Astrocyte (in vitro differentiated cells and primary cell): ENCODE measurements around the gene PRDM2. TPM values are rescaled to one million over a fixed set of nuclear protein-coding genes. Genes with fewer than 3 reads are reported as not detected.

Experiments used
- DNase-seq: peaks from one replicate; pipeline ENCODE4 v3.0.0-alpha.2; 2010; ENCODE audit warnings: low read depth
- FAIRE-seq: peaks from 2 replicates; lab custom pipeline; 2011; peaks lifted over from hg19 to GRCh38; lab: Jason Lieb, UNC
- H2AFZ ChIP-seq: 2 replicates; pipeline ENCODE4 v1.6.0; 2012; ENCODE audit warnings: low read depth, low read length, inconsistent platforms
- H3K27ac ChIP-seq: 2 replicates; pipeline ENCODE4 v1.5.1; 2011; ENCODE audit warnings: low read depth, low read length, inconsistent platforms
- H3K27me3 ChIP-seq: 2 replicates; pipeline ENCODE4 v1.6.0; 2011; ENCODE audit warnings: low read length, inconsistent platforms; ENCODE audit not compliant: insufficient read depth
- H3K36me3 ChIP-seq: 2 replicates; pipeline ENCODE4 v1.5.1; 2011; ENCODE audit warnings: low read length, inconsistent platforms; ENCODE audit not compliant: insufficient read depth
- H3K4me1 ChIP-seq: 2 replicates; pipeline ENCODE4 v1.5.1; 2011; ENCODE audit warnings: low read length, inconsistent platforms; ENCODE audit not compliant: insufficient read depth
- H3K4me2 ChIP-seq: 2 replicates; pipeline ENCODE4 v1.6.0; 2012; ENCODE audit warnings: low read length, inconsistent platforms
- H3K4me3 ChIP-seq: 2 replicates; pipeline ENCODE4 v1.5.1; 2011; ENCODE audit warnings: low read depth, mild to moderate bottlenecking, low read length, inconsistent platforms; ENCODE audit not compliant: insufficient read depth
- H3K79me2 ChIP-seq: 2 replicates; pipeline ENCODE4 v1.6.0; 2012; ENCODE audit warnings: mild to moderate bottlenecking, low read length, inconsistent platforms; ENCODE audit not compliant: insufficient read depth
- H3K9ac ChIP-seq: 2 replicates; pipeline ENCODE4 v1.6.0; 2012; ENCODE audit warnings: mild to moderate bottlenecking, low read length, inconsistent platforms
- H3K9me3 ChIP-seq: 2 replicates; pipeline ENCODE4 v1.5.1; 2012; ENCODE audit warnings: low read depth, mild to moderate bottlenecking, low read length, inconsistent platforms; ENCODE audit not compliant: insufficient read depth
- H4K20me1 ChIP-seq: 2 replicates; pipeline ENCODE4 v1.6.0; 2012; ENCODE audit warnings: low read length, inconsistent platforms; ENCODE audit not compliant: insufficient read depth
- H3K27ac Mint-ChIP-seq: one replicate; pipeline ENCODE4 v1.8.0; 2021; ENCODE audit warnings: mild to moderate bottlenecking, mixed read lengths; ENCODE audit not compliant: unreplicated experiment
- H3K27me3 Mint-ChIP-seq: one replicate; pipeline ENCODE4 v1.8.0; 2021; ENCODE audit warnings: low read depth, mixed read lengths; ENCODE audit not compliant: unreplicated experiment
- H3K36me3 Mint-ChIP-seq: one replicate; pipeline ENCODE4 v1.8.0; 2021; ENCODE audit warnings: low read depth, mixed read lengths; ENCODE audit not compliant: unreplicated experiment
- H3K4me1 Mint-ChIP-seq: one replicate; pipeline ENCODE4 v1.8.0; 2021; ENCODE audit warnings: low read depth, mixed read lengths; ENCODE audit not compliant: unreplicated experiment
- H3K4me3 Mint-ChIP-seq: one replicate; pipeline ENCODE4 v1.8.0; 2021; ENCODE audit warnings: mild to moderate bottlenecking, moderate library complexity, mixed read lengths; ENCODE audit not compliant: unreplicated experiment
- H3K9me3 Mint-ChIP-seq: one replicate; pipeline ENCODE4 v1.8.0; 2021; ENCODE audit warnings: mild to moderate bottlenecking, mixed read lengths; ENCODE audit not compliant: unreplicated experiment
- EZH2 ChIP-seq: IDR thresholded peaks from 2 replicates; pipeline ENCODE4 v1.6.1; 2012; ENCODE audit warnings: mild to moderate bottlenecking, low read length, inconsistent platforms; ENCODE audit not compliant: insufficient read depth
- total RNA-seq: library from RNA; stranded (reverse); gene quantifications from 2 replicates; pipeline ENCODE4 v1.2.1, GENCODE V29; 2021
- TF ChIP-seq, protein P1 (sequence below): IDR thresholded peaks from 2 replicates; pipeline ENCODE4 v1.5.1; 2011; ENCODE audit warnings: low read depth, mild to moderate bottlenecking, inconsistent platforms, low read length, moderate library complexity; ENCODE audit not compliant: insufficient read depth

Gene PRDM2
- total RNA-seq, 1 donor from 2014 or later = 49.0 TPM

DNA sequence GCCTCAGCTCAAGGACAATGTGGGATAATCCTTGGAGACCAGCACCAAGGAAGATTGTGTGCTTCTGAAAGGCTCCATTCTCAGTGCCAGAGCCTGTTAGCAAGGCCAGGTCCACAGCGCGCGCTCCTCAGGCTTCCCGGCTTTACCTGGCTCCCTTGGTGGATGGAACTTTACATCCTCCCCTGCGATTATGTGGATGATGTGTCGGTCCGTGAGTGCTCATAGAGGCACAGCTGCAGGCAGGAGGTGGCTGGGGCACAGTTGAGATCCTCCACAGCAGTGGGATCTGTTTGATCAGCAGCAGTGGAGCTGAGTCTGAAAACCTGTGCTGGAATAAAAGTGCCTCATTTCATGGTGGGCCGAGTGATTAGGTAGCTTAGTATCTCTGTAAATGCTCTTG is 62.7 kb downstream of the PRDM2 start:
- no peak overlapping the region for H3K9ac ChIP-seq
- H3K9me3 Mint-ChIP-seq = no peaks in the 10 kb centered on the region
- peaks cover 99% of the 10 kb centered on the region for H3K79me2 ChIP-seq
- H3K27ac Mint-ChIP-seq = peak overlapping the region; percentile 12
- H3K4me3 Mint-ChIP-seq = no peak overlapping the region
- DNase-seq = no peak
- no peak overlapping the region for H3K4me3 ChIP-seq
- TF ChIP-seq, protein P1, sequence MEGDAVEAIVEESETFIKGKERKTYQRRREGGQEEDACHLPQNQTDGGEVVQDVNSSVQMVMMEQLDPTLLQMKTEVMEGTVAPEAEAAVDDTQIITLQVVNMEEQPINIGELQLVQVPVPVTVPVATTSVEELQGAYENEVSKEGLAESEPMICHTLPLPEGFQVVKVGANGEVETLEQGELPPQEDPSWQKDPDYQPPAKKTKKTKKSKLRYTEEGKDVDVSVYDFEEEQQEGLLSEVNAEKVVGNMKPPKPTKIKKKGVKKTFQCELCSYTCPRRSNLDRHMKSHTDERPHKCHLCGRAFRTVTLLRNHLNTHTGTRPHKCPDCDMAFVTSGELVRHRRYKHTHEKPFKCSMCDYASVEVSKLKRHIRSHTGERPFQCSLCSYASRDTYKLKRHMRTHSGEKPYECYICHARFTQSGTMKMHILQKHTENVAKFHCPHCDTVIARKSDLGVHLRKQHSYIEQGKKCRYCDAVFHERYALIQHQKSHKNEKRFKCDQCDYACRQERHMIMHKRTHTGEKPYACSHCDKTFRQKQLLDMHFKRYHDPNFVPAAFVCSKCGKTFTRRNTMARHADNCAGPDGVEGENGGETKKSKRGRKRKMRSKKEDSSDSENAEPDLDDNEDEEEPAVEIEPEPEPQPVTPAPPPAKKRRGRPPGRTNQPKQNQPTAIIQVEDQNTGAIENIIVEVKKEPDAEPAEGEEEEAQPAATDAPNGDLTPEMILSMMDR = no peak
- no peak for TF ChIP-seq EZH2
- no peak for FAIRE-seq
- no peaks in the 10 kb centered on the region for H3K36me3 ChIP-seq
- H3K27me3 ChIP-seq = no peaks in the 10 kb centered on the region
- peaks cover 41% of the 10 kb centered on the region for H3K4me1 Mint-ChIP-seq
- H3K36me3 Mint-ChIP-seq = no peaks in the 10 kb centered on the region
- H3K4me1 ChIP-seq = peaks cover 24% of the 10 kb centered on the region
- no peak overlapping the region for H2AFZ ChIP-seq
- H4K20me1 ChIP-seq = peaks cover 95% of the 10 kb centered on the region
- H3K27ac ChIP-seq = no peak overlapping the region
- no peaks in the 10 kb centered on the region for H3K9me3 ChIP-seq
- no peaks in the 10 kb centered on the region for H3K27me3 Mint-ChIP-seq
- H3K4me2 ChIP-seq = no peak overlapping the region

- no peaks in the 10 kb centered on the region for H3K9me3 ChIP-seq
- H3K36me3 ChIP-seq = no peaks in the 10 kb centered on the region
- peak overlapping the region; percentile 34 for H3K27ac Mint-ChIP-seq
- H3K27me3 ChIP-seq = no peaks in the 10 kb centered on the region
- H3K9me3 Mint-ChIP-seq = no peaks in the 10 kb centered on the region
- peaks cover 21% of the 10 kb centered on the region for H3K4me1 ChIP-seq
- H3K36me3 Mint-ChIP-seq = no peaks in the 10 kb centered on the region
- no peak for DNase-seq
- no peak for FAIRE-seq
- H3K27ac ChIP-seq = no peak overlapping the region
- no peak overlapping the region for H3K9ac ChIP-seq
- peaks cover 41% of the 10 kb centered on the region for H3K4me1 Mint-ChIP-seq
- H3K4me3 Mint-ChIP-seq = no peak overlapping the region
- H3K4me3 ChIP-seq = no peak overlapping the region
- H3K79me2 ChIP-seq = peaks cover 99% of the 10 kb centered on the region
- peaks cover 95% of the 10 kb centered on the region for H4K20me1 ChIP-seq
- TF ChIP-seq, protein P1 = no peak
- TF ChIP-seq EZH2 = no peak
- H2AFZ ChIP-seq = no peak overlapping the region
- no peak overlapping the region for H3K4me2 ChIP-seq
- no peaks in the 10 kb centered on the region for H3K27me3 Mint-ChIP-seq
These were observed 63.2 kb downstream of the PRDM2 start for GRCh38 chr1:13763222-13763621.

DNA sequence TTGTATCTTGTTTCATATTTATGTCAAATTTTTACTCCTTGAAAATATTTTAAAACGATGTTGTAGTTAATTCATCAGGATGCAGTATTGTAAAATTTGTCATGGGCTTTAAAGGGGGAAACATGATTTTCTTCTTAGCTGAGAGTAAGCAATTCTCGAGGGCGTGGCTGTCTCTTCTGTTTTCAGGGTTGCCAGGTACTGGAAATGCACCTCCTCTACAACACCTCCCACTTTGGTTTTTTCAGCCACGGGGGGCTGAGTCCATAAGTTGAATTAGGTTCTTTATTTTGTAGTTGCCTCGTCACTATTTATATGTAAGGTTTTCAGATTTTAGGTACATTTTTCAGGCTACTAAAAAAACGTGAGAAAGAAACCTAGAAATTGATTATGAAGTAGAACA is 64.0 kb downstream of the PRDM2 start:
- peaks cover 41% of the 10 kb centered on the region for H3K4me1 Mint-ChIP-seq
- FAIRE-seq = no peak

More for the DNA sequence above, 64.0 kb downstream of the PRDM2 start:
- H3K9ac ChIP-seq = no peak overlapping the region
- no peak overlapping the region for H3K27ac Mint-ChIP-seq
- H3K27me3 Mint-ChIP-seq = no peaks in the 10 kb centered on the region
- H3K9me3 ChIP-seq = no peaks in the 10 kb centered on the region
- H4K20me1 ChIP-seq = peaks cover 96% of the 10 kb centered on the region
- H3K79me2 ChIP-seq = peaks cover 98% of the 10 kb centered on the region
- no peaks in the 10 kb centered on the region for H3K27me3 ChIP-seq
- H3K27ac ChIP-seq = no peak overlapping the region
- no peak overlapping the region for H3K4me3 ChIP-seq
- no peaks in the 10 kb centered on the region for H3K9me3 Mint-ChIP-seq
- peaks cover 21% of the 10 kb centered on the region for H3K4me1 ChIP-seq
- no peaks in the 10 kb centered on the region for H3K36me3 ChIP-seq
- no peak overlapping the region for H2AFZ ChIP-seq
- peaks cover 2% of the 10 kb centered on the region for H3K36me3 Mint-ChIP-seq
- peak overlapping the region; percentile 53 for H3K4me2 ChIP-seq
- TF ChIP-seq EZH2 = no peak
- TF ChIP-seq, protein P1 = no peak
- no peak overlapping the region for H3K4me3 Mint-ChIP-seq
- DNase-seq = no peak
